CD14-positive monocyte (primary cell): ENCODE results near the gene FERMT2. TPM values are rescaled to one million over a fixed set of nuclear protein-coding genes. Genes with fewer than 3 reads are reported as not detected.
"Not testable (repeated sequence)": the region's sequence is repeated elsewhere in the genome, so short reads cannot be mapped to it uniquely, and the experiment has no call there.

Source experiments
- DNase-seq, 3 donors: peaks; one replicate each; pipeline ENCODE4 v3.0.0-alpha.2; 2011 to 2022
- H2AFZ ChIP-seq: 2 replicates; pipeline ENCODE4 v1.6.0; 2012; ENCODE audit warnings: mild to moderate bottlenecking, low read depth, low read length, inconsistent platforms; ENCODE audit not compliant: insufficient read depth, poor library complexity, severe bottlenecking
- H3K27ac ChIP-seq, 2 donors: 1 replicate in 1 of 2; 2 replicates in 1 of 2; pipeline ENCODE4 v1.5.1; 2012 to 2013; ENCODE audit warnings: low read length in 2 of 2, control low read depth in 1 of 2, inconsistent platforms in 1 of 2, low read depth in 1 of 2, mild to moderate bottlenecking in 1 of 2
- H3K27me3 ChIP-seq, 2 donors: one replicate each; pipeline versions ENCODE4 v1.6.0 to v1.6.1; 2011 to 2013; ENCODE audit warnings: low read length in 2 of 2; ENCODE audit not compliant: control insufficient read depth in 2 of 2, insufficient read depth in 2 of 2
- H3K36me3 ChIP-seq, 2 donors: replicated peaks in 1 of 2; 1 replicate in 1 of 2; 2 replicates in 1 of 2; pipeline versions ENCODE4 v1.5.1 to v1.6.1; 2012 to 2013; ENCODE audit warnings: low read length in 2 of 2, control low read depth in 1 of 2, inconsistent platforms in 1 of 2, mild to moderate bottlenecking in 1 of 2; ENCODE audit not compliant: insufficient read depth in 2 of 2, control insufficient read depth in 1 of 2
- H3K4me1 ChIP-seq, 2 donors: 1 replicate in 1 of 2; 2 replicates in 1 of 2; pipeline versions ENCODE4 v1.5.1 to v1.6.1; 2012 to 2013; ENCODE audit warnings: low read length in 2 of 2, control low read depth in 1 of 2, inconsistent platforms in 1 of 2, mild to moderate bottlenecking in 1 of 2, moderate library complexity in 1 of 2; ENCODE audit not compliant: insufficient read depth in 2 of 2, control insufficient read depth in 1 of 2
- H3K4me2 ChIP-seq: replicated peaks from 2 replicates; pipeline ENCODE3; 2012; ENCODE audit warnings: low read length, moderate library complexity, mild to moderate bottlenecking; ENCODE audit not compliant: poor library complexity, severe bottlenecking; ENCODE audit errors: extremely low read depth
- H3K4me3 ChIP-seq, 3 experiments: fragments of 200-600 bp in 1 of 3; sonication (generic) in 1 of 3; replicated peaks in 1 of 3; 1 replicate in 2 of 3; 2 replicates in 1 of 3; pipeline ENCODE4 v1.5.1; 2011 to 2013; ENCODE audit warnings: low read length in 3 of 3, mild to moderate bottlenecking in 3 of 3, control low read depth in 2 of 3, low read depth in 2 of 3, inconsistent platforms in 1 of 3, moderate library complexity in 1 of 3
- H3K79me2 ChIP-seq: 2 replicates; pipeline ENCODE4 v1.6.0; 2012; ENCODE audit warnings: mild to moderate bottlenecking, control low read depth, inconsistent platforms, low read length, moderate library complexity; ENCODE audit not compliant: insufficient read depth
- H3K9ac ChIP-seq: 2 replicates; pipeline ENCODE4 v1.6.0; 2017; ENCODE audit warnings: low read length, mild to moderate bottlenecking; ENCODE audit not compliant: insufficient read depth, poor library complexity, severe bottlenecking
- H3K9me3 ChIP-seq, 2 donors: replicated peaks in 1 of 2; 1 replicate in 1 of 2; 2 replicates in 1 of 2; pipeline versions ENCODE4 v1.5.1 to v1.6.1; 2012 to 2013; ENCODE audit warnings: low read length in 2 of 2, control low read depth in 1 of 2; ENCODE audit not compliant: control insufficient read depth in 1 of 2, insufficient read depth in 1 of 2
- H4K20me1 ChIP-seq: 2 replicates; pipeline ENCODE4 v1.6.0; 2012; ENCODE audit warnings: mild to moderate bottlenecking, low read length, control low read depth, moderate library complexity; ENCODE audit not compliant: insufficient read depth
- H3K27ac Mint-ChIP-seq, 7 donors: one replicate each; pipeline ENCODE4 v1.8.0; 2020; ENCODE audit warnings: mild to moderate bottlenecking in 7 of 7, mixed read lengths in 7 of 7, moderate library complexity in 6 of 7, inconsistent platforms in 2 of 7
- H3K27me3 Mint-ChIP-seq, 3 donors: one replicate each; pipeline ENCODE4 v1.8.0; 2021 to 2022; ENCODE audit warnings: low read depth in 3 of 3, mild to moderate bottlenecking in 3 of 3, mixed read lengths in 3 of 3, moderate library complexity in 3 of 3, inconsistent platforms in 1 of 3
- H3K36me3 Mint-ChIP-seq, 2 donors: one replicate each; pipeline ENCODE4 v1.8.0; 2020; ENCODE audit warnings: mixed read lengths in 2 of 2, inconsistent platforms in 1 of 2, mild to moderate bottlenecking in 1 of 2
- H3K4me1 Mint-ChIP-seq: one replicate; pipeline ENCODE4 v1.8.0; 2020; ENCODE audit warnings: mild to moderate bottlenecking, mixed read lengths
- H3K4me3 Mint-ChIP-seq, 2 donors: one replicate each; pipeline ENCODE4 v1.8.0; 2020; ENCODE audit warnings: mild to moderate bottlenecking in 2 of 2, mixed read lengths in 2 of 2, moderate library complexity in 1 of 2
- H3K9me3 Mint-ChIP-seq, 7 donors: one replicate each; pipeline ENCODE4 v1.8.0; 2020 to 2022; ENCODE audit warnings: mixed read lengths in 7 of 7, mild to moderate bottlenecking in 6 of 7, moderate library complexity in 6 of 7, inconsistent platforms in 2 of 7
- WGBS: methylation state at CpG from one replicate; pipeline ENCODE4 v1.1.5; 2013; ENCODE audit warnings: missing lambda C conversion rate; ENCODE audit not compliant: insufficient coverage; 5-methylcytosine and 5-hydroxymethylcytosine counted together
- intact Hi-C, 2 donors: fragments of 100-400 bp; cut with micrococcal nuclease; formaldehyde crosslinking; loops; one replicate each; pipeline versions ENCODE4 v1.15.0 to v1.15.1; 2023
- polyA plus RNA-seq, 3 donors: library from polyadenylated mRNA; depleted of rRNA in 1 of 3; unstranded in 2 of 3; stranded (reverse) in 1 of 3; fragments of 300-500 nt in 2 of 3; fragments of >200 nt in 1 of 3; fragmentation: Illumina TruSeq in 2 of 3; gene quantifications; 1 replicate in 2 of 3; 2 replicates in 1 of 3; pipeline ENCODE4 v1.2.3, GENCODE V29; 2012 to 2021
- TF ChIP-seq, protein P1 (sequence below): fragments of 200-600 bp; IDR thresholded peaks from one replicate; pipeline ENCODE4 v1.8.0; 2022; ENCODE audit warnings: antibody characterized with exemption, mild to moderate bottlenecking

FERMT2 gene
- polyA plus RNA-seq, 3 donors = not detected

DNA sequence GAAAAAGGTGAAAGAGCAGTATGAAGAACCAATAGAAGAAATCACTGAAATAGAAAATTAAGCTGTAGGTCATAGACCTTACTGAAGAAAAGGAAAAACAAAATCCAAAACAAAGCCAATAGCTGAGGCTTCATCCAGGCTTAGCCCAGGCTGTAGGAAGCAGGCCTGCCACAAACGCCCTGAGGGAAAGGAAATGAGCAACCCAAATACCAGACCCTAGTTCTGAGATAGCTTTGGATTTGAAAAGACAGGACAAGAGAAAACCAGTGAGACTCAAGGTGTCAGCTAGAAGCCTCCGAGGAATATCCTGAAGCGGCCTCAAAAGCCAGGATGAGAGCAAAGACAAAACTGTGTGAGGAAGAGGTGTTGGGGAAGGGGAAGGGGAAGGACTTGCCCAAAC, 79.2 kb downstream of the FERMT2 start:
- TF ChIP-seq, protein P1, sequence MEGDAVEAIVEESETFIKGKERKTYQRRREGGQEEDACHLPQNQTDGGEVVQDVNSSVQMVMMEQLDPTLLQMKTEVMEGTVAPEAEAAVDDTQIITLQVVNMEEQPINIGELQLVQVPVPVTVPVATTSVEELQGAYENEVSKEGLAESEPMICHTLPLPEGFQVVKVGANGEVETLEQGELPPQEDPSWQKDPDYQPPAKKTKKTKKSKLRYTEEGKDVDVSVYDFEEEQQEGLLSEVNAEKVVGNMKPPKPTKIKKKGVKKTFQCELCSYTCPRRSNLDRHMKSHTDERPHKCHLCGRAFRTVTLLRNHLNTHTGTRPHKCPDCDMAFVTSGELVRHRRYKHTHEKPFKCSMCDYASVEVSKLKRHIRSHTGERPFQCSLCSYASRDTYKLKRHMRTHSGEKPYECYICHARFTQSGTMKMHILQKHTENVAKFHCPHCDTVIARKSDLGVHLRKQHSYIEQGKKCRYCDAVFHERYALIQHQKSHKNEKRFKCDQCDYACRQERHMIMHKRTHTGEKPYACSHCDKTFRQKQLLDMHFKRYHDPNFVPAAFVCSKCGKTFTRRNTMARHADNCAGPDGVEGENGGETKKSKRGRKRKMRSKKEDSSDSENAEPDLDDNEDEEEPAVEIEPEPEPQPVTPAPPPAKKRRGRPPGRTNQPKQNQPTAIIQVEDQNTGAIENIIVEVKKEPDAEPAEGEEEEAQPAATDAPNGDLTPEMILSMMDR = no peak
- no peaks in the 10 kb centered on the region for H3K36me3 ChIP-seq
- intact Hi-C loops = loop anchor here in 1 of 2 donors (10.0 kb wide), 1 partner anchor 93 kb away; no protein-coding TSS in a partner anchor
- H3K4me2 ChIP-seq = no peak overlapping the region
- 100% methylated on average over 2 of the region's 3 CpGs for WGBS
- peaks cover 7% of the 10 kb centered on the region for H3K4me1 Mint-ChIP-seq
- no peak overlapping the region for H3K27ac ChIP-seq
- H3K27ac Mint-ChIP-seq = peak overlapping the region in 1 of 7 donors; percentile 50
- H3K9me3 Mint-ChIP-seq = no peaks in the 10 kb centered on the region
- no peak overlapping the region for H3K4me3 Mint-ChIP-seq
- no peak overlapping the region for H2AFZ ChIP-seq
- no peaks in the 10 kb centered on the region for H3K9me3 ChIP-seq
- no peaks in the 10 kb centered on the region for H3K27me3 ChIP-seq
- H3K36me3 Mint-ChIP-seq = no peaks in the 10 kb centered on the region
- peaks cover 11 to 15% of the 10 kb centered on the region in 2 donors for H3K4me1 ChIP-seq
- H3K4me3 ChIP-seq = no peak overlapping the region
- H3K9ac ChIP-seq = no peak overlapping the region
- peaks cover 0 to 6% (median 0%) of the 10 kb centered on the region in 3 donors for H3K27me3 Mint-ChIP-seq
- no peaks in the 10 kb centered on the region for H3K79me2 ChIP-seq
- no peak for DNase-seq
- no peaks in the 10 kb centered on the region for H4K20me1 ChIP-seq

GRCh38 chr14:52868911-52869618, 81.8 kb downstream of the FERMT2 start:
- H2AFZ ChIP-seq = no peak overlapping the region
- no peak overlapping the region for H3K9ac ChIP-seq
- H3K9me3 Mint-ChIP-seq = no peaks in the 10 kb centered on the region
- H3K4me2 ChIP-seq = peak overlapping the region; percentile 46
- no peaks in the 10 kb centered on the region for H4K20me1 ChIP-seq
- H3K27ac ChIP-seq = peak overlapping the region in 1 of 2 donors; percentile 56
- no peaks in the 10 kb centered on the region for H3K36me3 Mint-ChIP-seq
- intact Hi-C loops = no loop called here
- no peaks in the 10 kb centered on the region for H3K27me3 ChIP-seq
- H3K79me2 ChIP-seq = no peaks in the 10 kb centered on the region
- H3K27ac Mint-ChIP-seq = no peak overlapping the region
- TF ChIP-seq, protein P1 = no peak
- peak overlapping the region in 1 of 3 experiments; percentile 46 for H3K4me3 ChIP-seq
- 27% methylated on average over 3 of the region's 9 CpGs for WGBS
- no peak overlapping the region for H3K4me3 Mint-ChIP-seq
- H3K36me3 ChIP-seq = no peaks in the 10 kb centered on the region
- H3K4me1 Mint-ChIP-seq = peaks cover 7% of the 10 kb centered on the region
- peak; percentile 36 to 65 (median 52) for DNase-seq
- H3K27me3 Mint-ChIP-seq = peaks cover 0 to 5% (median 0%) of the 10 kb centered on the region in 3 donors
- H3K4me1 ChIP-seq = peaks cover 11 to 15% of the 10 kb centered on the region in 2 donors
- no peaks in the 10 kb centered on the region for H3K9me3 ChIP-seq

DNA sequence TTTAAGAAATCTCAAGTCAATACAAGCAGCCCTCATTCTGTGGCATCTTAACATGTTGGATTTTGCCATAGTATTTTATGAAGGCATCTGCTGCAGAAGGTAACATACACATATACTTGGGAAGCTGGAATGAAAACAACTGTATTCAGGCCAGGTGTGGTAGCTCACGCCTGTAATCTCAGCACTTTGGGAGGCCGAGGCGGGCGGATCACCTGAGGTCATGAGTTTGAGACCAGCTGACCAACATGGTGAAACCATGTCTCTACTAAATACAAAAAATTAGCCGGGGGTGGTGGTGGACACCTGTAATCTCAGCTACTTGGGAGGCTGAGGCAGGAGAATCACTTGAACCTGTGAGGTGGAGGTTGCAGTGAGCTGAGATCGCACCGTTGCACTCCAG, 86.0 kb downstream of the FERMT2 start:
- H3K4me1 Mint-ChIP-seq = not testable (repeated sequence)

More for the DNA sequence above, 86.0 kb downstream of the FERMT2 start:
- H3K27me3 Mint-ChIP-seq, H3K4me3 ChIP-seq, H3K4me3 Mint-ChIP-seq, H3K27me3 ChIP-seq, H3K79me2 ChIP-seq, H4K20me1 ChIP-seq, H3K4me2 ChIP-seq, H3K9me3 Mint-ChIP-seq, H3K9me3 ChIP-seq, H3K4me1 ChIP-seq, H3K9ac ChIP-seq, H3K36me3 Mint-ChIP-seq, DNase-seq, H3K27ac Mint-ChIP-seq, H3K27ac ChIP-seq, H3K36me3 ChIP-seq, intact Hi-C loops, H2AFZ ChIP-seq: not testable (repeated sequence)
- 100% methylated on average over 2 of the region's 7 CpGs for WGBS
